ENCODE measurements around the gene FAM20A.

FAM20A gene

DNA sequence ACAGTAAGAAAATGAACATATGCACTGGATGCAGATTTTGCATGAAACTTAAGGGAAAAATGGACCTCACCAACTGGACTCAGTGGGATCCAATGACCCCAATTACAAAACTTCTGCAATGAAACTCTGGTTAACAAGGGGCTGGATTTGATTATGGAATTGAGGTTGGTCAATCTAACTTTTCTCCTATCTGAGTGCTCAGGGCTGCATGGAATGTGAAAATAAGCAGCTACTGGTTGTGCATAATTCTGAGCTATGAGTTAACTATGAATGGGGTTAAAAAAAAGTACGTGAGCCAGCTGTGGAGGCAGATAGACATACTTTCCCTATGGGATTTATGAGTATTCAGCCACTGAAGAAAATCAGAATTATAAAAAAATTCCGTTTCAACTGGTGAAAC, 9.2 kb downstream of the FAM20A start:
- no peaks in the 10 kb centered on the region for H3K9me3 ChIP-seq (ENCODE audit: control insufficient read depth, insufficient read depth, low read depth, low read length)
- H3K4me1 ChIP-seq (ENCODE audit: control insufficient read depth, insufficient read depth, low read length): peaks cover 3% of the 10 kb centered on the region
- ChIA-PET POLR2A (no interaction called here), CTCF (interaction anchor here (0.6 to 3.4 kb wide), 2 partner anchors 22 to 1432 kb away, joined by 3 to 16 read pairs; no protein-coding TSS in a partner anchor)
- no peak overlapping the region for H3K4me3 ChIP-seq (ENCODE audit: low read depth, low read length)
- no peak for TF ChIP-seq ZNF837 (tag by site-specific recombination; IDR thresholded peaks at IDR 0.05)
- TF ChIP-seq ZNF26 (tag by site-specific recombination; IDR thresholded peaks at IDR 0.05): no peak
- TF ChIP-seq, protein P1, sequence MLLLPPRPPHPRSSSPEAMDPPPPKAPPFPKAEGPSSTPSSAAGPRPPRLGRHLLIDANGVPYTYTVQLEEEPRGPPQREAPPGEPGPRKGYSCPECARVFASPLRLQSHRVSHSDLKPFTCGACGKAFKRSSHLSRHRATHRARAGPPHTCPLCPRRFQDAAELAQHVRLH (tag by site-specific recombination; IDR thresholded peaks at IDR 0.05): no peak
- TF ChIP-seq ZFP37 (tag by site-specific recombination; IDR thresholded peaks at IDR 0.05): no peak
- no peak for TF ChIP-seq ZNF658 (tag by site-specific recombination; IDR thresholded peaks at IDR 0.05)
- no peak for TF ChIP-seq GLI4 (tag by site-specific recombination; IDR thresholded peaks at IDR 0.05)
- no peak for TF ChIP-seq ZNF548 (tag by site-specific recombination; IDR thresholded peaks at IDR 0.05)
- no peak for TF ChIP-seq ZNF768 (tag by site-specific recombination; IDR thresholded peaks at IDR 0.05)
- TF ChIP-seq ZNF394 (tag by site-specific recombination; IDR thresholded peaks at IDR 0.05; ENCODE audit: borderline replicate concordance): no peak
- no peak for TF ChIP-seq ZNF518A (tag by site-specific recombination; conservative IDR thresholded peaks at IDR 0.05; ENCODE audit: low read depth)
- TF ChIP-seq ZNF423 (tag by site-specific recombination; IDR thresholded peaks at IDR 0.05): no peak
- no peak for TF ChIP-seq SETDB1 (IDR thresholded peaks at IDR 0.05; ENCODE audit: insufficient read length, low read length)
- no peak for TF ChIP-seq ZNF266 (tag by site-specific recombination; IDR thresholded peaks at IDR 0.05; ENCODE audit: low read depth)
- TF ChIP-seq PRDM1 (tag by site-specific recombination; IDR thresholded peaks at IDR 0.05): no peak
- TF ChIP-seq ZNF777 (tag by site-specific recombination; IDR thresholded peaks at IDR 0.05; ENCODE audit: borderline replicate concordance): no peak
- no peak for TF ChIP-seq GFI1B (tag by site-specific recombination; IDR thresholded peaks at IDR 0.05)
- TF ChIP-seq ZNF37A (tag by site-specific recombination; IDR thresholded peaks at IDR 0.05): no peak
- TF ChIP-seq SP7 (tag by site-specific recombination; IDR thresholded peaks at IDR 0.05): no peak
- TF ChIP-seq ZNF501 (tag by site-specific recombination; IDR thresholded peaks at IDR 0.05): no peak
- H3K27ac ChIP-seq (ENCODE audit: extremely low read depth, low read depth, low read length): no peak overlapping the region
- no peaks in the 10 kb centered on the region for H3K36me3 ChIP-seq (ENCODE audit: control insufficient read depth in 2 of 2, insufficient read depth in 1 of 2, low read length in 2 of 2)

DNA sequence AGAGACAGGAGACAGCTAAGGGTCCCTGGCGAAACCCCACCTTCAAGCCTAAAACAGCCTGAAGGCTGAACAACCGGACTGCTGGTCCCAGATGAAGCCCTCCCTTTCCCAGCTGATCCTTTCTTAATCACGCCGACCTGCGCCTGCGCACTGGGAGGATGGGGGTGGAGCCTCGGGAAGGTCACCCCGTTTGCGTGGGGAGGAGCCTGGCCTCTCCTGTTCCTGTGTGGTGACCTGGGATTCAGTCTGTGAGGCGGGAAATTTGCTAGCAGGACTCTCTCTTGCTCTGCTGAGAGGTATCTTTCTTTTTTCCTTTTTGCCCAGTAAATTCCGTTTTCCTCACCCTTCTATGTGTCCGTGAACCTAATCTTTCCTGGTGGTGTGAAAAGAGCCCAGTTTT, 9.6 kb downstream of the FAM20A start:
- no peak overlapping the region for H3K27ac ChIP-seq (ENCODE audit: extremely low read depth, low read depth, low read length)
- no peak overlapping the region for H3K4me3 ChIP-seq (ENCODE audit: low read depth, low read length)
- ChIA-PET POLR2A (no interaction called here), CTCF (interaction anchor here (3.4 kb wide), 1 partner anchor 22 kb away, joined by 16 read pairs; no protein-coding TSS in a partner anchor)
- peaks cover 3% of the 10 kb centered on the region for H3K4me1 ChIP-seq (ENCODE audit: control insufficient read depth, insufficient read depth, low read length)
- no peak for TF ChIP-seq ZNF202 (tag by site-specific recombination; IDR thresholded peaks at IDR 0.05; ENCODE audit: borderline replicate concordance)
- TF ChIP-seq ZNF394 (tag by site-specific recombination; IDR thresholded peaks at IDR 0.05; ENCODE audit: borderline replicate concordance): 0 out of 2 replicates have a peak, but pooled peaks have one; percentile 11
- no peak for TF ChIP-seq ZBTB7A (tag by site-specific recombination; IDR thresholded peaks at IDR 0.05; ENCODE audit: low read depth)
- TF ChIP-seq ZNF654 (tag by site-specific recombination; IDR thresholded peaks at IDR 0.05; ENCODE audit: low read depth): no peak
- TF ChIP-seq ZNF19 (tag by site-specific recombination; IDR thresholded peaks at IDR 0.05; ENCODE audit: low read depth): no peak
- TF ChIP-seq ZSCAN5A (tag by site-specific recombination; IDR thresholded peaks at IDR 0.05): no peak
- H3K9me3 ChIP-seq (ENCODE audit: control insufficient read depth, insufficient read depth, low read depth, low read length): no peaks in the 10 kb centered on the region
- no peaks in the 10 kb centered on the region for H3K36me3 ChIP-seq (ENCODE audit: control insufficient read depth in 2 of 2, insufficient read depth in 1 of 2, low read length in 2 of 2)

Measured in HEK293 (cell line).